Activated T-helper 17 cell treated with anti-CD3 and anti-CD28 coated beads, Interleukin-2, amount 50 U/mL, for 72 hours (primary cell): Measurements from ENCODE around the gene SDK2. TPM values are rescaled to one million over a fixed set of nuclear protein-coding genes. Genes with fewer than 3 reads are reported as not detected.

Experiments
- ATAC-seq: fragments of 150-1000 bp; cut with Tn5 transposase; replicated peaks from 2 replicates; pipeline ENCODE4 v1.10.0; 2021; ENCODE audit warnings: mild to moderate bottlenecking, moderate library complexity
- H3K27ac Mint-ChIP-seq: one replicate; pipeline ENCODE4 v1.8.0; 2022; ENCODE audit warnings: mixed read lengths
- H3K27me3 Mint-ChIP-seq: one replicate; pipeline ENCODE4 v1.8.0; 2022; ENCODE audit warnings: mixed read lengths
- H3K36me3 Mint-ChIP-seq: one replicate; pipeline ENCODE4 v1.8.0; 2022; ENCODE audit warnings: low read depth, mild to moderate bottlenecking, mixed read lengths
- H3K4me1 Mint-ChIP-seq: one replicate; pipeline ENCODE4 v1.8.0; 2022; ENCODE audit warnings: mixed read lengths
- H3K4me3 Mint-ChIP-seq: one replicate; pipeline ENCODE4 v1.8.0; 2022; ENCODE audit warnings: mild to moderate bottlenecking, mixed read lengths
- H3K9me3 Mint-ChIP-seq: one replicate; pipeline ENCODE4 v1.8.0; 2022; ENCODE audit warnings: mixed read lengths
- total RNA-seq, 2 donors: library from RNA; stranded (reverse); gene quantifications; one replicate each; pipeline ENCODE4 v1.2.3, GENCODE V29; 2022

The SDK2 gene
- total RNA-seq, 2 donors from 2014 or later = 0.19 to 0.26 TPM

GRCh38 chr17:73646409-73647300, 2.4 kb upstream of the SDK2 start:
- H3K36me3 Mint-ChIP-seq = no peaks in the 10 kb centered on the region
- no peaks in the 10 kb centered on the region for H3K9me3 Mint-ChIP-seq
- no peak overlapping the region for H3K27ac Mint-ChIP-seq
- H3K27me3 Mint-ChIP-seq = peaks cover 20% of the 10 kb centered on the region
- ATAC-seq = no peak
- H3K4me3 Mint-ChIP-seq = peak overlapping the region; percentile 52
- H3K4me1 Mint-ChIP-seq = no peaks in the 10 kb centered on the region

- Mint-ChIP-seq H3K27ac (no peak overlapping the region), H3K27me3 (peaks cover 27% of the 10 kb centered on the region), H3K4me1 (no peaks in the 10 kb centered on the region), H3K36me3 (no peaks in the 10 kb centered on the region), H3K4me3 (peak overlapping the region; percentile 41), H3K9me3 (no peaks in the 10 kb centered on the region)
- peak; percentile 36 for ATAC-seq
These were observed 1.0 kb upstream of the SDK2 start for GRCh38 chr17:73645050-73645871.

GRCh38 chr17:73643852-73644144, 447 bp downstream of the SDK2 start:
- H3K27ac Mint-ChIP-seq = no peak overlapping the region
- peaks cover 27% of the 10 kb centered on the region for H3K27me3 Mint-ChIP-seq
- peak overlapping the region; percentile 70 for H3K4me3 Mint-ChIP-seq
- H3K9me3 Mint-ChIP-seq = no peaks in the 10 kb centered on the region
- no peaks in the 10 kb centered on the region for H3K4me1 Mint-ChIP-seq
- no peak for ATAC-seq
- H3K36me3 Mint-ChIP-seq = no peaks in the 10 kb centered on the region

GRCh38 chr17:73643001-73643851, 1.0 kb downstream of the SDK2 start:
- Mint-ChIP-seq H3K27me3 (peaks cover 30% of the 10 kb centered on the region), H3K4me1 (no peaks in the 10 kb centered on the region)

GRCh38 chr17:73642659-73643000, 1.6 kb downstream of the SDK2 start:
- Mint-ChIP-seq H3K4me3 (peak overlapping the region; percentile 49), H3K27me3 (peaks cover 28% of the 10 kb centered on the region), H3K9me3 (no peaks in the 10 kb centered on the region), H3K36me3 (no peaks in the 10 kb centered on the region), H3K4me1 (no peaks in the 10 kb centered on the region), H3K27ac (no peak overlapping the region)
- no peak for ATAC-seq

More at GRCh38 chr17:73643001-73643851, 1.0 kb downstream of the SDK2 start:
- ATAC-seq = peak; percentile 59
- Mint-ChIP-seq H3K4me3 (peak overlapping the region; percentile 70), H3K27ac (no peak overlapping the region), H3K9me3 (no peaks in the 10 kb centered on the region), H3K36me3 (no peaks in the 10 kb centered on the region)

GRCh38 chr17:73641826-73642600, 2.2 kb downstream of the SDK2 start:
- H3K4me3 Mint-ChIP-seq = no peak overlapping the region
- no peak overlapping the region for H3K27ac Mint-ChIP-seq
- H3K36me3 Mint-ChIP-seq = no peaks in the 10 kb centered on the region
- H3K27me3 Mint-ChIP-seq = peaks cover 24% of the 10 kb centered on the region
- ATAC-seq = no peak
- H3K4me1 Mint-ChIP-seq = no peaks in the 10 kb centered on the region
- H3K9me3 Mint-ChIP-seq = no peaks in the 10 kb centered on the region

- no peaks in the 10 kb centered on the region for H3K9me3 Mint-ChIP-seq
- no peaks in the 10 kb centered on the region for H3K36me3 Mint-ChIP-seq
- ATAC-seq = no peak
- H3K27me3 Mint-ChIP-seq = peaks cover 15% of the 10 kb centered on the region
- no peak overlapping the region for H3K4me3 Mint-ChIP-seq
- no peak overlapping the region for H3K27ac Mint-ChIP-seq
- H3K4me1 Mint-ChIP-seq = no peaks in the 10 kb centered on the region
These were observed 3.6 kb downstream of the SDK2 start for GRCh38 chr17:73640691-73641090.

GRCh38 chr17:73639932-73640331, 4.3 kb downstream of the SDK2 start:
- Mint-ChIP-seq H3K27me3 (peaks cover 15% of the 10 kb centered on the region), H3K4me1 (no peaks in the 10 kb centered on the region), H3K36me3 (no peaks in the 10 kb centered on the region), H3K27ac (no peak overlapping the region), H3K4me3 (no peak overlapping the region), H3K9me3 (no peaks in the 10 kb centered on the region)
- ATAC-seq = no peak

GRCh38 chr17:73639322-73639721, 4.9 kb downstream of the SDK2 start:
- no peak for ATAC-seq
- Mint-ChIP-seq H3K27me3 (peaks cover 15% of the 10 kb centered on the region), H3K9me3 (no peaks in the 10 kb centered on the region), H3K4me1 (no peaks in the 10 kb centered on the region), H3K4me3 (no peak overlapping the region), H3K27ac (no peak overlapping the region), H3K36me3 (no peaks in the 10 kb centered on the region)

- no peak for ATAC-seq
- no peaks in the 10 kb centered on the region for H3K36me3 Mint-ChIP-seq
These were observed 5.7 kb downstream of the SDK2 start for GRCh38 chr17:73638556-73638955.

GRCh38 chr17:73637866-73638265, 6.4 kb downstream of the SDK2 start:
- Mint-ChIP-seq H3K4me1 (no peaks in the 10 kb centered on the region), H3K4me3 (no peak overlapping the region), H3K27me3 (peaks cover 15% of the 10 kb centered on the region), H3K9me3 (no peaks in the 10 kb centered on the region), H3K27ac (no peak overlapping the region), H3K36me3 (no peaks in the 10 kb centered on the region)
- no peak for ATAC-seq

More at GRCh38 chr17:73638556-73638955, 5.7 kb downstream of the SDK2 start:
- no peak overlapping the region for H3K27ac Mint-ChIP-seq
- H3K9me3 Mint-ChIP-seq = no peaks in the 10 kb centered on the region
- H3K4me1 Mint-ChIP-seq = no peaks in the 10 kb centered on the region
- peaks cover 15% of the 10 kb centered on the region for H3K27me3 Mint-ChIP-seq
- no peak overlapping the region for H3K4me3 Mint-ChIP-seq

- ATAC-seq = no peak
- Mint-ChIP-seq H3K36me3 (no peaks in the 10 kb centered on the region), H3K27ac (no peak overlapping the region), H3K4me1 (no peaks in the 10 kb centered on the region), H3K9me3 (no peaks in the 10 kb centered on the region), H3K27me3 (peaks cover 3% of the 10 kb centered on the region), H3K4me3 (no peak overlapping the region)
These were observed 9.0 kb downstream of the SDK2 start for GRCh38 chr17:73635101-73635817.

- H3K9me3 Mint-ChIP-seq = no peaks in the 10 kb centered on the region
These were observed 9.6 kb downstream of the SDK2 start for GRCh38 chr17:73634629-73635028.

More at GRCh38 chr17:73634629-73635028, 9.6 kb downstream of the SDK2 start:
- H3K36me3 Mint-ChIP-seq = no peaks in the 10 kb centered on the region
- ATAC-seq = no peak
- no peak overlapping the region for H3K4me3 Mint-ChIP-seq
- H3K4me1 Mint-ChIP-seq = no peaks in the 10 kb centered on the region
- peaks cover 3% of the 10 kb centered on the region for H3K27me3 Mint-ChIP-seq
- no peak overlapping the region for H3K27ac Mint-ChIP-seq
